Measurements from ENCODE around the gene DYNC1I2. TPM values are rescaled to one million over a fixed set of nuclear protein-coding genes. Genes with fewer than 3 reads are reported as not detected.

Gene DYNC1I2
- total RNA-seq, 2 experiments from 2014 or later = 39.9 to 40.0 TPM

DNA sequence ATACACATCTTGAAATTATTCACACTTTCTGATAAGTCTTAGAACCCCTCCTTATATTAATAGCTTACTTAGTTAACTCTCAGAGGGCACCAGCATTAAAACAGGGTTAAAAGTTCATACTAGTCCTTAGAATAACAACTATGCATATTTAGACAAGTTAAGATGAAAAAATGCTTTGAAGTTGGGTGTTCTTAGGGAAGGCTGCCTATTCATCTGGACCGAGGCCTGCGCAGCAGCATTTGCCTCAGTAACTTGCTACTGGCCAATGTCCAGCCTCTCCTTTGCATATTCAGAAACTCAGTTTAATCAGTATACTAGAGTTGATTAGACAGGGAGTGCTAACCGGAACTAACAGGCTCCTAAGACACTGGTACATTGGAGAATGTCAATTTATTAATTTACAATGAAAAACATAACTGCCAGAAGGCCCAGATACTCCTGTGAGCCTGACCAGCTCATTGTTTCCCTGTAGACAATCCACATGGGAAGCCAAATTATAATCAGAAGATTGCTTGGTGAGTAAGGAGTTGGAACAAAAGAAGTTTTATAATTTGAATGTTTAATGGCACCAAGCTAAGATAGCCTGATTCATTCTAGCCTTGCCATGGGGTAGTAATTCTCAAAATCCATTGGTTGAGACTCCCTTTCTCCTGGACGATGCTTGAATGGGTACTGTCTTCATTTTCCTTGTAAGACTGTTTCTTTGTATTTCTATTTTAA, 48.9 kb downstream of the DYNC1I2 start:
- Mint-ChIP-seq H3K36me3 (ENCODE audit: low read depth) (peaks cover 37% of the 10 kb centered on the region), H3K27me3 (no peaks in the 10 kb centered on the region), H3K27ac (no peak overlapping the region), H3K9me3 (no peaks in the 10 kb centered on the region), H3K4me1 (ENCODE audit: low read depth) (peaks cover 4% of the 10 kb centered on the region), H3K4me3 (no peak overlapping the region)
- ChIA-PET CTCF (no interaction called here), POLR2A (no interaction called here)
- ATAC-seq (no peak), DNase-seq (no peak)
- intact Hi-C loops (cut with micrococcal nuclease) = no loop called here
- TF ChIP-seq, protein P1, sequence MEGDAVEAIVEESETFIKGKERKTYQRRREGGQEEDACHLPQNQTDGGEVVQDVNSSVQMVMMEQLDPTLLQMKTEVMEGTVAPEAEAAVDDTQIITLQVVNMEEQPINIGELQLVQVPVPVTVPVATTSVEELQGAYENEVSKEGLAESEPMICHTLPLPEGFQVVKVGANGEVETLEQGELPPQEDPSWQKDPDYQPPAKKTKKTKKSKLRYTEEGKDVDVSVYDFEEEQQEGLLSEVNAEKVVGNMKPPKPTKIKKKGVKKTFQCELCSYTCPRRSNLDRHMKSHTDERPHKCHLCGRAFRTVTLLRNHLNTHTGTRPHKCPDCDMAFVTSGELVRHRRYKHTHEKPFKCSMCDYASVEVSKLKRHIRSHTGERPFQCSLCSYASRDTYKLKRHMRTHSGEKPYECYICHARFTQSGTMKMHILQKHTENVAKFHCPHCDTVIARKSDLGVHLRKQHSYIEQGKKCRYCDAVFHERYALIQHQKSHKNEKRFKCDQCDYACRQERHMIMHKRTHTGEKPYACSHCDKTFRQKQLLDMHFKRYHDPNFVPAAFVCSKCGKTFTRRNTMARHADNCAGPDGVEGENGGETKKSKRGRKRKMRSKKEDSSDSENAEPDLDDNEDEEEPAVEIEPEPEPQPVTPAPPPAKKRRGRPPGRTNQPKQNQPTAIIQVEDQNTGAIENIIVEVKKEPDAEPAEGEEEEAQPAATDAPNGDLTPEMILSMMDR (IDR thresholded peaks at IDR 0.05) = no peak

- no peak for DNase-seq
- Mint-ChIP-seq H3K36me3 (ENCODE audit: low read depth) (peaks cover 20% of the 10 kb centered on the region), H3K4me3 (no peak overlapping the region), H3K27me3 (no peaks in the 10 kb centered on the region), H3K4me1 (ENCODE audit: low read depth) (peaks cover 8% of the 10 kb centered on the region), H3K9me3 (no peaks in the 10 kb centered on the region), H3K27ac (no peak overlapping the region)
- ChIA-PET CTCF (no interaction called here), POLR2A (no interaction called here)
- TF ChIP-seq, protein P1 (IDR thresholded peaks at IDR 0.05) = no peak
- ATAC-seq = peak; percentile 53
- intact Hi-C loops (cut with micrococcal nuclease) = no loop called here
These were observed 53.9 kb downstream of the DYNC1I2 start for GRCh38 chr2:171741189-171741588.

- Mint-ChIP-seq H3K4me1 (ENCODE audit: low read depth) (peaks cover 8% of the 10 kb centered on the region), H3K36me3 (ENCODE audit: low read depth) (peaks cover 17% of the 10 kb centered on the region)
These were observed 55.5 kb downstream of the DYNC1I2 start for GRCh38 chr2:171742760-171743159.

DNA sequence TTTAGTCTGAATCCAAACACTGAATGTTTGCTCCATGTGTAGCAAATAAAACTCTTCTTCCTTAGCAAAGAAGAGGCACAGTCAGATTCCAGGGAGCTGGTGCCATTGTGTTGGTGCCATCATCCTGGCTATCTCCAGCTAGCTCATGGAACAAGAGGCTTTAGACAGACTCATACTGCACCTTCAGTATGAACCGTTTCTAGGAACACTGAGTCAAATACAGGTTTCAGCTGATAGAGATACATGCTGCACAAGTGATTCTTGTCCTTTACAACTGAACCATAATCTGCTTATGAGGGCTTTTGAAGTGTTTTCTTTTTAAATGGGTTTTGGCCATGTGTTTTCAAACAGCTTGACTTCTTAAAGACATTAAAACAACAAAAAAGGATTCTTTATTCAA, 57.9 kb downstream of the DYNC1I2 start:
- Mint-ChIP-seq H3K9me3 (no peaks in the 10 kb centered on the region), H3K27ac (no peak overlapping the region), H3K4me1 (ENCODE audit: low read depth) (peaks cover 8% of the 10 kb centered on the region), H3K4me3 (no peak overlapping the region), H3K36me3 (ENCODE audit: low read depth) (peaks cover 17% of the 10 kb centered on the region), H3K27me3 (no peaks in the 10 kb centered on the region)
- TF ChIP-seq, protein P1 (IDR thresholded peaks at IDR 0.05) = no peak
- POLR2A ChIA-PET = no interaction called here
- intact Hi-C loops (cut with micrococcal nuclease) = no loop called here
- no peak for DNase-seq
- no peak for ATAC-seq
- CTCF ChIA-PET = no interaction called here

More at GRCh38 chr2:171742760-171743159, 55.5 kb downstream of the DYNC1I2 start:
- intact Hi-C loops (cut with micrococcal nuclease) = no loop called here
- ATAC-seq (no peak), DNase-seq (no peak)
- H3K27ac Mint-ChIP-seq = no peak overlapping the region
- no peaks in the 10 kb centered on the region for H3K9me3 Mint-ChIP-seq
- TF ChIP-seq, protein P1 (IDR thresholded peaks at IDR 0.05) = no peak
- ChIA-PET POLR2A (no interaction called here), CTCF (no interaction called here)
- H3K4me3 Mint-ChIP-seq = no peak overlapping the region
- no peaks in the 10 kb centered on the region for H3K27me3 Mint-ChIP-seq

GRCh38 chr2:171745806-171746205, 58.5 kb downstream of the DYNC1I2 start:
- H3K27ac Mint-ChIP-seq = no peak overlapping the region
- ATAC-seq (no peak), DNase-seq (no peak)
- CTCF ChIA-PET = no interaction called here
- intact Hi-C loops (cut with micrococcal nuclease) = no loop called here
- peaks cover 8% of the 10 kb centered on the region for H3K4me1 Mint-ChIP-seq (ENCODE audit: low read depth)
- POLR2A ChIA-PET = no interaction called here
- TF ChIP-seq, protein P1 (IDR thresholded peaks at IDR 0.05) = no peak
- no peaks in the 10 kb centered on the region for H3K9me3 Mint-ChIP-seq
- H3K27me3 Mint-ChIP-seq = no peaks in the 10 kb centered on the region
- H3K4me3 Mint-ChIP-seq = no peak overlapping the region
- H3K36me3 Mint-ChIP-seq (ENCODE audit: low read depth) = peaks cover 15% of the 10 kb centered on the region

Measured in activated CD8-positive, alpha-beta T cell treated with anti-CD3 and anti-CD28 coated beads for 36 hours (primary cell).